Osteoblast (primary cell): ENCODE results near the gene SMTN. TPM values are rescaled to one million over a fixed set of nuclear protein-coding genes. Genes with fewer than 3 reads are reported as not detected.

ENCODE experiments used
- DNase-seq: peaks from one replicate; pipeline ENCODE4 v3.0.0; 2011; ENCODE audit warnings: low spot score, mixed read lengths; ENCODE audit not compliant: insufficient read length; ENCODE audit errors: missing footprints
- H2AFZ ChIP-seq: 2 replicates; pipeline ENCODE4 v1.6.0; 2011; ENCODE audit warnings: mild to moderate bottlenecking, low read length
- H3K27ac ChIP-seq: 2 replicates; pipeline ENCODE4 v1.5.1; 2011; ENCODE audit warnings: mild to moderate bottlenecking, low read depth, low read length, moderate library complexity
- H3K27me3 ChIP-seq: 2 replicates; pipeline ENCODE4 v1.6.0; 2012; ENCODE audit warnings: mild to moderate bottlenecking, control low read depth, inconsistent platforms, low read length, moderate library complexity; ENCODE audit not compliant: insufficient read depth
- H3K36me3 ChIP-seq: 2 replicates; pipeline ENCODE4 v1.5.1; 2011; ENCODE audit warnings: mild to moderate bottlenecking, low read length, control low read depth, moderate library complexity; ENCODE audit not compliant: insufficient read depth
- H3K4me1 ChIP-seq: 2 replicates; pipeline ENCODE4 v1.5.1; 2011; ENCODE audit warnings: mild to moderate bottlenecking, low read length, control low read depth, moderate library complexity; ENCODE audit not compliant: insufficient read depth
- H3K4me2 ChIP-seq: 2 replicates; pipeline ENCODE4 v1.6.0; 2011; ENCODE audit warnings: mild to moderate bottlenecking, low read length; ENCODE audit not compliant: insufficient read depth
- H3K4me3 ChIP-seq: fragments of 200-600 bp; sonication (generic); 3 replicates; pipeline ENCODE4 v1.5.1; 2012; ENCODE audit warnings: mild to moderate bottlenecking, low read length, inconsistent platforms; ENCODE audit not compliant: insufficient read depth
- H3K79me2 ChIP-seq: 2 replicates; pipeline ENCODE4 v1.6.0; 2012; ENCODE audit warnings: mild to moderate bottlenecking, low read length, control low read depth, inconsistent platforms; ENCODE audit not compliant: insufficient read depth
- H3K9me3 ChIP-seq: 2 replicates; pipeline ENCODE4 v1.5.1; 2011; ENCODE audit warnings: low read depth, low read length, control low read depth
- H4K20me1 ChIP-seq: 2 replicates; pipeline ENCODE4 v1.6.0; 2012; ENCODE audit warnings: mild to moderate bottlenecking, low read length, control low read depth; ENCODE audit not compliant: insufficient read depth
- total RNA-seq: library from RNA; depleted of rRNA; stranded (reverse); fragments of >200 nt; gene quantifications from 2 replicates; pipeline ENCODE4 v1.2.3, GENCODE V29; 2012
- TF ChIP-seq, protein P1 (sequence below): IDR thresholded peaks from 2 replicates; pipeline ENCODE4 v1.5.1; 2011; ENCODE audit warnings: mild to moderate bottlenecking, low read depth, low read length, moderate library complexity; ENCODE audit errors: extremely low read depth

SMTN gene
- total RNA-seq, 1 donor, result 31.5 TPM

- Histone ChIP-seq H3K9me3 (no peaks in the 10 kb centered on the region), H3K4me2 (no peak overlapping the region), H3K27ac (no peak overlapping the region), H3K27me3 (peaks cover under 1% of the 10 kb centered on the region), H3K4me3 (no peak overlapping the region), H2AFZ (no peak overlapping the region), H3K4me1 (peaks cover 3% of the 10 kb centered on the region), H3K36me3 (no peaks in the 10 kb centered on the region), H3K79me2 (no peaks in the 10 kb centered on the region), H4K20me1 (no peaks in the 10 kb centered on the region)
- TF ChIP-seq, protein P1, sequence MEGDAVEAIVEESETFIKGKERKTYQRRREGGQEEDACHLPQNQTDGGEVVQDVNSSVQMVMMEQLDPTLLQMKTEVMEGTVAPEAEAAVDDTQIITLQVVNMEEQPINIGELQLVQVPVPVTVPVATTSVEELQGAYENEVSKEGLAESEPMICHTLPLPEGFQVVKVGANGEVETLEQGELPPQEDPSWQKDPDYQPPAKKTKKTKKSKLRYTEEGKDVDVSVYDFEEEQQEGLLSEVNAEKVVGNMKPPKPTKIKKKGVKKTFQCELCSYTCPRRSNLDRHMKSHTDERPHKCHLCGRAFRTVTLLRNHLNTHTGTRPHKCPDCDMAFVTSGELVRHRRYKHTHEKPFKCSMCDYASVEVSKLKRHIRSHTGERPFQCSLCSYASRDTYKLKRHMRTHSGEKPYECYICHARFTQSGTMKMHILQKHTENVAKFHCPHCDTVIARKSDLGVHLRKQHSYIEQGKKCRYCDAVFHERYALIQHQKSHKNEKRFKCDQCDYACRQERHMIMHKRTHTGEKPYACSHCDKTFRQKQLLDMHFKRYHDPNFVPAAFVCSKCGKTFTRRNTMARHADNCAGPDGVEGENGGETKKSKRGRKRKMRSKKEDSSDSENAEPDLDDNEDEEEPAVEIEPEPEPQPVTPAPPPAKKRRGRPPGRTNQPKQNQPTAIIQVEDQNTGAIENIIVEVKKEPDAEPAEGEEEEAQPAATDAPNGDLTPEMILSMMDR, result no peak
- peak; percentile 71 for DNase-seq
These were observed 37.1 kb downstream of the SMTN start for GRCh38 chr22:31118046-31118820.

GRCh38 chr22:31119026-31119717 is 38.1 kb downstream of the SMTN start:
- TF ChIP-seq, protein P1, result no peak
- H3K79me2 ChIP-seq, result no peaks in the 10 kb centered on the region
- H3K4me2 ChIP-seq, result no peak overlapping the region
- peaks cover 6% of the 10 kb centered on the region for H3K27me3 ChIP-seq
- no peak overlapping the region for H2AFZ ChIP-seq
- DNase-seq, result peak; percentile 67
- H3K27ac ChIP-seq, result no peak overlapping the region
- no peaks in the 10 kb centered on the region for H3K9me3 ChIP-seq
- no peak overlapping the region for H3K4me3 ChIP-seq
- peaks cover 3% of the 10 kb centered on the region for H3K4me1 ChIP-seq
- H4K20me1 ChIP-seq, result no peaks in the 10 kb centered on the region
- no peaks in the 10 kb centered on the region for H3K36me3 ChIP-seq

- no peaks in the 10 kb centered on the region for H3K36me3 ChIP-seq
- no peaks in the 10 kb centered on the region for H4K20me1 ChIP-seq
- peaks cover 3% of the 10 kb centered on the region for H3K4me1 ChIP-seq
- H2AFZ ChIP-seq, result no peak overlapping the region
- peak; percentile 52 for DNase-seq
- H3K27me3 ChIP-seq, result peaks cover 11% of the 10 kb centered on the region
- H3K4me2 ChIP-seq, result no peak overlapping the region
- no peak overlapping the region for H3K4me3 ChIP-seq
- TF ChIP-seq, protein P1, result no peak
- H3K79me2 ChIP-seq, result no peaks in the 10 kb centered on the region
- H3K9me3 ChIP-seq, result no peaks in the 10 kb centered on the region
- H3K27ac ChIP-seq, result no peak overlapping the region
These were observed 39.1 kb downstream of the SMTN start for GRCh38 chr22:31120230-31120629.

GRCh38 chr22:31120642-31121041 is 39.5 kb downstream of the SMTN start:
- Histone ChIP-seq H3K4me1 (peaks cover 3% of the 10 kb centered on the region), H3K27me3 (peaks cover 11% of the 10 kb centered on the region), H3K9me3 (no peaks in the 10 kb centered on the region), H3K36me3 (no peaks in the 10 kb centered on the region), H3K4me2 (no peak overlapping the region), H2AFZ (no peak overlapping the region), H3K79me2 (no peaks in the 10 kb centered on the region), H3K4me3 (no peak overlapping the region), H4K20me1 (no peaks in the 10 kb centered on the region), H3K27ac (no peak overlapping the region)
- TF ChIP-seq, protein P1, result no peak
- peak; percentile 17 for DNase-seq
